B cell (primary cell): Measurements from ENCODE around the gene RNF213. TPM values are rescaled to one million over a fixed set of nuclear protein-coding genes. Genes with fewer than 3 reads are reported as not detected.

Experiments
- ATAC-seq: fragments of 200-7000 bp; cut with Tn5 transposase; one replicate; pipeline ENCODE4 v1.10.0; 2021; ENCODE audit warnings: low read depth, mild to moderate bottlenecking, moderate number of reproducible peaks, moderate library complexity
- CTCF ChIA-PET: fragments of 350-600 bp; sonication (Branson Sonifier 250); formaldehyde crosslinking; loops from one replicate; lab custom pipeline; 2021; ENCODE audit warnings: antibody characterized with exemption, inconsistent platforms; lab: Charles Lee
- POLR2A ChIA-PET: fragments of 350-600 bp; sonication (Branson Sonifier 250); formaldehyde crosslinking; loops from one replicate; lab custom pipeline; 2021; ENCODE audit warnings: antibody characterized with exemption; lab: Charles Lee
- DNase-seq: peaks from one replicate; pipeline ENCODE4 v3.0.0; 2013
- H2AFZ ChIP-seq: 2 replicates; pipeline ENCODE4 v1.6.1; 2012; ENCODE audit warnings: mild to moderate bottlenecking, low read depth, low read length; ENCODE audit not compliant: insufficient read depth, poor library complexity, severe bottlenecking
- H3K27ac ChIP-seq, 2 donors: 1 replicate in 1 of 2; 2 replicates in 1 of 2; pipeline ENCODE4 v1.5.1; 2012 to 2013; ENCODE audit warnings: low read length in 2 of 2, mild to moderate bottlenecking in 2 of 2, moderate library complexity in 1 of 2
- H3K27me3 ChIP-seq, 4 experiments: fragments of 200-600 bp in 1 of 4; sonication (generic) in 1 of 4; replicated peaks in 1 of 4; 1 replicate in 2 of 4; 2 replicates in 2 of 4; pipeline versions ENCODE4 v1.6.1 to v1.7.0; 2013 to 2016; ENCODE audit warnings: low read length in 3 of 4, mild to moderate bottlenecking in 2 of 4, mixed read lengths in 1 of 4, moderate library complexity in 1 of 4; ENCODE audit not compliant: insufficient read depth in 4 of 4, control insufficient read depth in 3 of 4; ENCODE audit errors: control extremely low read depth in 1 of 4
- H3K36me3 ChIP-seq, 2 experiments: replicated peaks in 1 of 2; 1 replicate in 1 of 2; 2 replicates in 1 of 2; pipeline versions ENCODE4 v1.6.1 to v1.7.1; 2013; ENCODE audit warnings: low read length in 1 of 2; ENCODE audit not compliant: insufficient read depth in 2 of 2, control insufficient read depth in 1 of 2; ENCODE audit errors: control extremely low read depth in 1 of 2, extremely low read depth in 1 of 2
- H3K4me1 ChIP-seq, 2 donors: fragments of 200-600 bp in 1 of 2; sonication (generic) in 1 of 2; 1 replicate in 1 of 2; 2 replicates in 1 of 2; pipeline versions ENCODE4 v1.5.1 to v1.6.1; 2013 to 2017; ENCODE audit warnings: low read length in 2 of 2; ENCODE audit not compliant: control insufficient read depth in 2 of 2, insufficient read depth in 2 of 2
- H3K4me2 ChIP-seq: replicated peaks from 2 replicates; pipeline ENCODE3; 2012; ENCODE audit warnings: mild to moderate bottlenecking, low read depth, low read length; ENCODE audit not compliant: poor library complexity, severe bottlenecking
- H3K4me3 ChIP-seq, 5 experiments: fragments of 200-600 bp in 1 of 5; sonication (generic) in 1 of 5; 1 replicate in 3 of 5; 2 replicates in 2 of 5; pipeline versions ENCODE4 v1.5.1 to v1.7.0; 2011 to 2016; ENCODE audit warnings: low read length in 4 of 5, mild to moderate bottlenecking in 4 of 5, low read depth in 2 of 5, control low read depth in 1 of 5, moderate library complexity in 1 of 5; ENCODE audit not compliant: insufficient read depth in 1 of 5; ENCODE audit errors: control extremely low read depth in 1 of 5, extremely low read depth in 1 of 5
- H3K79me2 ChIP-seq: fragments of 200-600 bp; sonication (generic); one replicate; pipeline ENCODE4 v1.6.0; 2016; ENCODE audit warnings: low read length; ENCODE audit not compliant: control insufficient read depth, insufficient read depth
- H3K9ac ChIP-seq: fragments of 200-600 bp; sonication (generic); 2 replicates; pipeline ENCODE4 v1.6.1; 2017; ENCODE audit warnings: mild to moderate bottlenecking, low read length, moderate library complexity
- H3K9me3 ChIP-seq, 3 donors: one replicate each; pipeline versions ENCODE4 v1.6.1 to v1.7.1; 2013; ENCODE audit warnings: low read length in 2 of 3; ENCODE audit not compliant: control insufficient read depth in 2 of 3, insufficient read depth in 1 of 3; ENCODE audit errors: control extremely low read depth in 1 of 3
- H4K20me1 ChIP-seq: 2 replicates; pipeline ENCODE4 v1.6.0; 2012; ENCODE audit warnings: mild to moderate bottlenecking, low read length; ENCODE audit not compliant: insufficient read depth, control insufficient read depth, poor library complexity, severe bottlenecking
- H3K27ac Mint-ChIP-seq: one replicate; pipeline ENCODE4 v1.8.0; 2021; ENCODE audit warnings: mixed read lengths
- H3K27me3 Mint-ChIP-seq: one replicate; pipeline ENCODE4 v1.8.0; 2021; ENCODE audit warnings: mixed read lengths
- H3K4me1 Mint-ChIP-seq: one replicate; pipeline ENCODE4 v1.8.0; 2021; ENCODE audit warnings: mixed read lengths
- H3K4me3 Mint-ChIP-seq: one replicate; pipeline ENCODE4 v1.8.0; 2021; ENCODE audit warnings: mixed read lengths
- H3K9me3 Mint-ChIP-seq: one replicate; pipeline ENCODE4 v1.8.0; 2022; ENCODE audit warnings: mixed read lengths; ENCODE audit not compliant: insufficient read depth
- CTCF ChIP-seq: fragments of 200-600 bp; IDR thresholded peaks from one replicate; pipeline ENCODE4 v1.8.0; 2022; ENCODE audit warnings: antibody characterized with exemption, mild to moderate bottlenecking
- EZH2 ChIP-seq: IDR thresholded peaks from 2 replicates; pipeline ENCODE4 v1.6.1; 2012; ENCODE audit warnings: borderline replicate concordance, low read depth, mild to moderate bottlenecking, moderate library complexity, low read length; ENCODE audit not compliant: insufficient read depth, poor library complexity, severe bottlenecking
- WGBS: methylation state at CpG from one replicate; pipeline ENCODE4 v1.1.5; 2013; ENCODE audit warnings: missing lambda C conversion rate; ENCODE audit not compliant: insufficient coverage; 5-methylcytosine and 5-hydroxymethylcytosine counted together
- intact Hi-C: fragments of 100-400 bp; cut with micrococcal nuclease; formaldehyde crosslinking; loops from one replicate; pipeline ENCODE4 v1.10.0; 2022
- polyA plus RNA-seq: library from polyadenylated mRNA; depleted of rRNA; stranded (reverse); fragments of >200 nt; gene quantifications from 2 replicates; pipeline ENCODE4 v1.2.3, GENCODE V29; 2012
- total RNA-seq, 2 donors: library from RNA; stranded (reverse); fragments of 120-200 nt in 1 of 2; gene quantifications; 1 replicate in 1 of 2; 2 replicates in 1 of 2; pipeline versions ENCODE4 v1.2.3 to v1.2.4, GENCODE V29; 2013 to 2022

RNF213 gene
- total and polyA plus RNA-seq, 2 donors (not counting 1 experiment from before 2014, with no cell fraction given) = 121 to 287 TPM

- Histone ChIP-seq H2AFZ (no peak overlapping the region), H4K20me1 (peaks cover 49% of the 10 kb centered on the region), H3K4me3 (no peak overlapping the region), H3K27ac (peak overlapping the region in 1 of 2 donors; percentile 53), H3K27me3 (no peaks in the 10 kb centered on the region), H3K4me2 (no peak overlapping the region), H3K9ac (no peak overlapping the region), H3K4me1 (no peaks in the 10 kb centered on the region), H3K79me2 (peaks cover 22% of the 10 kb centered on the region), H3K36me3 (peaks cover 1 to 72% of the 10 kb centered on the region in 2 experiments), H3K9me3 (no peaks in the 10 kb centered on the region)
- no peaks in the 10 kb centered on the region for H3K4me1 Mint-ChIP-seq
- 13% methylated on average over 5 of the region's 6 CpGs for WGBS
- ATAC-seq = no peak
- H3K27ac Mint-ChIP-seq = peak overlapping the region; percentile 44
- ChIA-PET POLR2A (no interaction called here), CTCF (no interaction called here)
- no peaks in the 10 kb centered on the region for H3K9me3 Mint-ChIP-seq
- no peaks in the 10 kb centered on the region for H3K27me3 Mint-ChIP-seq
- DNase-seq = no peak
- intact Hi-C loops = no loop called here
- TF ChIP-seq EZH2 = no peak
- TF ChIP-seq CTCF = no peak
- no peak overlapping the region for H3K4me3 Mint-ChIP-seq
Observed at GRCh38 chr17:80289616-80290015, 29.0 kb downstream of the RNF213 start.

GRCh38 chr17:80290156-80290555 lies 29.5 kb downstream of the RNF213 start:
- H4K20me1 ChIP-seq = peaks cover 49% of the 10 kb centered on the region
- intact Hi-C loops = no loop called here
- no peak overlapping the region for H3K4me2 ChIP-seq
- no peaks in the 10 kb centered on the region for H3K4me1 ChIP-seq
- no peaks in the 10 kb centered on the region for H3K9me3 Mint-ChIP-seq
- H3K36me3 ChIP-seq = peaks cover 1 to 75% of the 10 kb centered on the region in 2 experiments
- H3K4me3 Mint-ChIP-seq = no peak overlapping the region
- no peak for DNase-seq
- no peaks in the 10 kb centered on the region for H3K27me3 ChIP-seq
- ChIA-PET POLR2A (no interaction called here), CTCF (interaction anchor here (0.9 kb wide), 1 partner anchor 94 kb away, joined by 3 read pairs; no protein-coding TSS in a partner anchor)
- H3K4me1 Mint-ChIP-seq = no peaks in the 10 kb centered on the region
- no peaks in the 10 kb centered on the region for H3K27me3 Mint-ChIP-seq
- WGBS = 94% methylated on average over 24 of the region's 25 CpGs
- H3K27ac Mint-ChIP-seq = no peak overlapping the region
- no peak overlapping the region for H2AFZ ChIP-seq
- no peak overlapping the region for H3K9ac ChIP-seq
- no peak for ATAC-seq
- TF ChIP-seq CTCF (no peak), EZH2 (no peak)
- peaks cover 21% of the 10 kb centered on the region for H3K79me2 ChIP-seq
- H3K4me3 ChIP-seq = no peak overlapping the region
- no peaks in the 10 kb centered on the region for H3K9me3 ChIP-seq
- H3K27ac ChIP-seq = no peak overlapping the region
